WERI-Rb-1 (cell line): ENCODE measurements around the gene DLG1.
"Not testable (repeated sequence)": the region's sequence is repeated elsewhere in the genome, so short reads cannot be mapped to it uniquely, and the experiment has no call there.

Experiments
- DNase-seq: peaks from one replicate; pipeline ENCODE4 v3.0.0-alpha.2; 2020
- H3K27ac ChIP-seq: fragments of 250-450 bp; sonication (Bioruptor Pico); 2 replicates; pipeline ENCODE4 v1.5.1; 2020; ENCODE audit warnings: mild to moderate bottlenecking, moderate library complexity
- H3K27me3 ChIP-seq: fragments of 250-450 bp; sonication (Bioruptor Pico); 2 replicates; pipeline ENCODE4 v1.5.1; 2021; ENCODE audit warnings: mild to moderate bottlenecking, low read depth, moderate library complexity; ENCODE audit not compliant: insufficient read depth, severe bottlenecking
- H3K36me3 ChIP-seq: fragments of 250-450 bp; sonication (Bioruptor Pico); 2 replicates; pipeline ENCODE4 v1.5.1; 2020; ENCODE audit warnings: mild to moderate bottlenecking, moderate library complexity
- H3K4me3 ChIP-seq: 2 replicates; pipeline ENCODE4 v1.5.1; 2011; ENCODE audit warnings: low read depth, mild to moderate bottlenecking, control low read depth, low read length
- H3K9me3 ChIP-seq: fragments of 250-450 bp; sonication (Bioruptor Pico); 2 replicates; pipeline ENCODE4 v1.5.1; 2021; ENCODE audit warnings: mild to moderate bottlenecking, moderate library complexity; ENCODE audit not compliant: severe bottlenecking
- TF ChIP-seq, protein P1 (sequence below): IDR thresholded peaks from 2 replicates; pipeline ENCODE4 v1.5.1; 2011; ENCODE audit warnings: low read depth, mild to moderate bottlenecking, control low read depth, inconsistent platforms, low read length

DLG1 gene

DNA sequence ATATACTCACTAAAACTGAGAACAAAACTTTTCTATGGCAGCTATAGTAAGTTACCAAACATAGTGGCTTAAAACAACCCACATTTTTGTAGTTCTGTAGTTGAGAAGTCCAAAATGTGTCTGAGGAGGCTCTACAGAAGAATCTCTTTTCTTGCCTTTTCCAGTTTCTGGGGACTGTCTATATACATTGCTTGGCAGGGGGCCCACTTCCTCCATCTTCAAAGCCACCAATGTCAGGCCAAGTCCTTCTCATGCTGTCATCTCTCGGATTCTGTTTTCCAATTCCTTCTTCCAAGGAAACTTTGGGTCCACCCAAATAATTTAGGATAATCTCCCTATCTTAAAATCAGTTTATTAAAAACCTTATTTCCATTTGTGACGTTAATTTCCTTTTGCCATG, 92.7 kb downstream of the DLG1 start:
- H3K4me3 ChIP-seq = no peak overlapping the region
- TF ChIP-seq, protein P1, sequence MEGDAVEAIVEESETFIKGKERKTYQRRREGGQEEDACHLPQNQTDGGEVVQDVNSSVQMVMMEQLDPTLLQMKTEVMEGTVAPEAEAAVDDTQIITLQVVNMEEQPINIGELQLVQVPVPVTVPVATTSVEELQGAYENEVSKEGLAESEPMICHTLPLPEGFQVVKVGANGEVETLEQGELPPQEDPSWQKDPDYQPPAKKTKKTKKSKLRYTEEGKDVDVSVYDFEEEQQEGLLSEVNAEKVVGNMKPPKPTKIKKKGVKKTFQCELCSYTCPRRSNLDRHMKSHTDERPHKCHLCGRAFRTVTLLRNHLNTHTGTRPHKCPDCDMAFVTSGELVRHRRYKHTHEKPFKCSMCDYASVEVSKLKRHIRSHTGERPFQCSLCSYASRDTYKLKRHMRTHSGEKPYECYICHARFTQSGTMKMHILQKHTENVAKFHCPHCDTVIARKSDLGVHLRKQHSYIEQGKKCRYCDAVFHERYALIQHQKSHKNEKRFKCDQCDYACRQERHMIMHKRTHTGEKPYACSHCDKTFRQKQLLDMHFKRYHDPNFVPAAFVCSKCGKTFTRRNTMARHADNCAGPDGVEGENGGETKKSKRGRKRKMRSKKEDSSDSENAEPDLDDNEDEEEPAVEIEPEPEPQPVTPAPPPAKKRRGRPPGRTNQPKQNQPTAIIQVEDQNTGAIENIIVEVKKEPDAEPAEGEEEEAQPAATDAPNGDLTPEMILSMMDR = no peak
- H3K27ac ChIP-seq = no peak overlapping the region
- DNase-seq = no peak
- no peaks in the 10 kb centered on the region for H3K27me3 ChIP-seq
- H3K36me3 ChIP-seq = no peaks in the 10 kb centered on the region
- H3K9me3 ChIP-seq = no peaks in the 10 kb centered on the region

DNA sequence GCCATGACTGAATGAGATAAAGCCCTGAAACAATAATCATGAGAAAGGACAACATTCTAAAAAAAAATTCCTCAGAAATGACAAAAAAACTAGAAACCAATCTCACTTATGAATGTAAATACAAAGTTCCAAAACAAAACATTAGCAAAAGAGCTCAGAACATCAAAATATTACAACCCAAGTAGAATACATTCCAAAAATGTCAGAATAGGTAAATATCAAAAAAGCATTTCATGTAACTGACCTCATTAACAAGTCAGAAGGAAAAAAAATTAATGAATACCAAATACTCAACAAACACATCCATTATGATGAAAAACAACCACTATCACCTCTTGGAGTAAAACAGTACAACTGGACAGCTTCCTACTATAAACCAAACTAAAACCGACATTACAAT, 93.1 kb downstream of the DLG1 start:
- H3K27me3 ChIP-seq = no peaks in the 10 kb centered on the region
- H3K27ac ChIP-seq = no peak overlapping the region
- H3K9me3 ChIP-seq = no peaks in the 10 kb centered on the region
- TF ChIP-seq, protein P1 = no peak
- H3K4me3 ChIP-seq = no peak overlapping the region
- DNase-seq = no peak
- no peaks in the 10 kb centered on the region for H3K36me3 ChIP-seq

DNA sequence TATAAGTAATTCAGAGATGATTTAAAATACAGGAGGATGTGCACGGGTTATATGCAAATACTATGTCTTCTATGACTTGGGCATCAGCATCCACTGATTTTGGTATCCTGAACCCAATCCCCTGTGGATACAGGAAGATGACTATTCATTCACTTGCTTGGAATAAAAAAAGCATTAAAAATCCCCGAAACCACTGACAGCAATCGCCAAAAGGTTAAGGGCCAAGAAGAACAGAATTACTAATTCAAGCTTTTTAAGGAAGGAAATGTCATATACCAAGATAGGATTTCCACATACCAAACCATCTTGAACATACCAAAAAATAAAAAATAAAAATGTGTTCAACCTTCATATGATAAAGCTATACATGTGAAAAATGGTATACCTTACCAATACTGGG, 93.7 kb downstream of the DLG1 start:
- Histone ChIP-seq H3K27ac (no peak overlapping the region), H3K4me3 (no peak overlapping the region), H3K36me3 (no peaks in the 10 kb centered on the region), H3K9me3 (no peaks in the 10 kb centered on the region), H3K27me3 (no peaks in the 10 kb centered on the region)
- DNase-seq = no peak
- TF ChIP-seq, protein P1 = no peak

DNA sequence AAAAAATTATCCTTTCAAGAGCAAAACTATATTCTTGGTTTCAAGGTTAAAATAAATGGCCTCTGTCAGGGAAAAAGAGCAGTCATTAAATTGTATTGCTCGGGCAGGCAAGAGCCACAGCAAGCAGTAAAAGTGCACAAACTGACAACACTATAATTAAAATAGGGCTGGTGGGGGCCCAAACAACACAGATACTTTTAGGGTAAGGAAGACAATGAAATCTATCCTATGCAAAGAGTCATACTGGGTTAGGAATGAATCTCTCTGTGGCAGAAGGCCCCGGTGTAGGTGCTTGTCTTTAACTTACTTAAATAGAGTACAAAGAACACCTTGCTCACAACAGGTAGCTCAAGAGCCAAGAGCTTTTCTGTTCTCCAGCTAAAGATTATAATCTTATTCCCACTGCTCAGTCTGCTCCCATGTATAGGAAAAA, 94.7 kb downstream of the DLG1 start:
- H3K36me3 ChIP-seq = no peaks in the 10 kb centered on the region
- H3K27me3 ChIP-seq = no peaks in the 10 kb centered on the region
- no peaks in the 10 kb centered on the region for H3K9me3 ChIP-seq
- DNase-seq = no peak
- TF ChIP-seq, protein P1 = no peak
- no peak overlapping the region for H3K27ac ChIP-seq
- H3K4me3 ChIP-seq = no peak overlapping the region

DNA sequence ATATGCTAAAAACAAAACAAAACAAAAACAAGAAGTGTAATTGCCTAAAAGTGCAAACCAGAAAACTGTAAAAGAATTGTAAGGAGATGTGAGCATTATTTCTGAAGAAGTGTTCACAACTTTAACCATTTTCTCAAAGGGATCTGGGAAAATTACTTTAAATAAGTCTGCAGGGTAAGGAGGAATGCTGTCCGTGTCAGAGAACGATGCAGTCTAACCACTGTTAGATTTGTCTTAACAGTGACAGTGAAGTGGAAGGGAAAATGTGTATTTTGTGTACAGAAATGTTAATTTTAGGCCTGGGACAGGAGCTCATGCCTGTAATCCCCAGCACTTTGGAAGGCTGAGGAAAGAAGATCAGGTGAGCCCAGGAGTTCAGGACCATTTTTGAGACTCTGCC, 95.7 kb downstream of the DLG1 start:
- H3K27ac ChIP-seq = no peak overlapping the region
- H3K4me3 ChIP-seq = no peak overlapping the region
- H3K27me3 ChIP-seq = no peaks in the 10 kb centered on the region
- no peaks in the 10 kb centered on the region for H3K9me3 ChIP-seq
- TF ChIP-seq, protein P1 = no peak
- no peak for DNase-seq
- H3K36me3 ChIP-seq = no peaks in the 10 kb centered on the region

DNA sequence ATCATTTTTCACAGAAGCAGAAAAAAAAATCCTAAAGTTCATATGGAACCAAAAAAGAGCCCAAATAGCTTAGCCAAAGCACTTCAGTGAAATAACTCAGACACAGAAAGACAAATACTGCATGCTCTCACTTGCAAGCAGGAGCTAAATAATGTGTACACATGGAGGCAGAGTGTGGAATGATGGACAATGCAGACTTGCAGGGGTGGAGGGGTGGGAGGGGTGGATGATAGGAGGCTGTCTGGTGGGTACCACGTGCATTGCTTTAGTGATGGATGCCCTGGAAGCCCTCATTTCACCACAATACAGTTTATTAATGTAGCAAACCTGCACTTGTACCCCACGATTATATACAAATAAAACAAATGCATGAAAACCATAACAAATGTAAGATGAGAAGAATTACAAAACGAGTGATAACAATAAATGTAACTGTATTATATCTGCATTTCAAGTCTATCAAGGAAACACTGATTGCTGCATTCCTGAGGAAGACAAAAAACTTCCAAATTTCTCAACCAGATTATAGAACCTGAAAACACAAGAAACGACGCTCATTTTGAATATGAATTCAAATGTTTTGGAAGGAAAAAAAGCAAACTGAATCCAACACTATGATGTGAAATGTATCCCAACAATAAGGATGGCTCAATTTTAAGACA, 96.5 kb downstream of the DLG1 start:
- Histone ChIP-seq H3K27ac (no peak overlapping the region), H3K9me3 (no peaks in the 10 kb centered on the region), H3K4me3 (no peak overlapping the region), H3K27me3 (no peaks in the 10 kb centered on the region), H3K36me3 (no peaks in the 10 kb centered on the region)
- DNase-seq = no peak
- TF ChIP-seq, protein P1 = no peak

DNA sequence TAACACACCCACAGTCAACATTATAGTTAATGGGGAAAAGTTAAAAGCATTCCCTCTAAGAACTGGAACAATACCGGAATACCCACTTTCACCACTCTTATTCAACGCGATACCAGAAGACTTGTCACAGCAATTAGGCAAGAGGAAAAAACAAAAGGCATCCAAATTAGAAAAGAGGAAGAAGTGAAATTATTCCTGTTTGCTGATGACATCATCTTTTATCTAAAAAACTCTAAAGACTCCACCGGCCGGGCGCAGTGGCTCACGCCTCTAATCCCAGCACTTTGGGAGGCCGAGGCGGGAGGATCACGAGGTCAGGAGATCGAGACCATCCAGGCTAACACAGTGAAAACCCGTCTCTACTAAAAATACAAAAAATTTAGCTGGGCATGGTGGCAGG, 97.6 kb downstream of the DLG1 start:
- H3K36me3 ChIP-seq, H3K27ac ChIP-seq, H3K27me3 ChIP-seq, DNase-seq, H3K4me3 ChIP-seq, H3K9me3 ChIP-seq: not testable (repeated sequence)
